Stimulated activated CD4-positive, alpha-beta T cell treated with anti-CD3 and anti-CD28 coated beads, TNF-alpha, amount 100 ng/mL, for 48 hours (primary cell): ENCODE measurements around the gene ATP8A1.
"Not testable (repeated sequence)": the region's sequence is repeated elsewhere in the genome, so short reads cannot be mapped to it uniquely, and the experiment has no call there.

Experiments used
- DNase-seq, 3 donors: peaks; one replicate each; pipeline ENCODE4 v3.0.0-alpha.2; 2020; ENCODE audit warnings: low read depth in 3 of 3

ATP8A1 gene

DNA sequence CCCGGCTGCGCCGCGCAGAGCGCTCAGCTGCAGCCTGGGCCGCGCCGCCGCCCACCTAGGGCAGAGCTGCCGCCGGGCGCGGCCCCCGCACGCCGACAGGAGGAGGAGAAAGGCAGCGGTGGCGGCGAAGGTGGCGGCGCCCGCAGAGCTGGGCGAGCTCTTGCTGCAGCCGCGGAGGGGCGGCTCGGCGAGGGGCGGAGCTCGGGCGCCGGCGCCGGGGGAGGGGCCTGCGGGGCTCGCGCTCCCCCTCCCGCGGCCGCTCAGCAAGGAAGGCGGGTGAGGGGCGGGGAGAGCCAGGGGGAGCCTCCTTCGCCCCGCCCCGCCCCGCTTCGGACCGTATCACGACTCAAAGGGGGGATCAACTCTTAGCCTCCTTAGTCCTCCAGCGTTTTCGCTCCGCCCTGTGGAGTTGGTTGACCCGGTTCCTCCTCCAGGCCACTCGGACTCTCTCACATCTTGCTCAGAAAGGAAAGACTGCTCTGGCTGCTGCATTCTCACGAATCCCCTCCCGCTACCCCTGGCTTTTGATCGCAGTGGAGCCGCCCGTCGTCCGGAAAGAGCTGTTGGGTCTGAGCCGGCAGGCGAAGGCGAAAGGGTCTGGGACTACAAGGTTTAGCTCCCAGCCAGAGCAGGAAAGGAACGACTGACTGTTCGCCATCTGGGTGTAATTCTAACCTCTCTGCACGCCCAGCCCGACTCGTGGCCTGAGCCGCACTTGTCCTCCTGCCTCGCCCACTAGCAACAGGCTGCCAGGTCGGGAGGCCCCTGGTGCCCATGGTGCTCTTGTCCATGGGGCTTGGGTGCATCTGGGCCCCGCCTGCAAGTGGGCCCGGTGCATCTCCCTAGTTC, at the start of gene ATP8A1:
ATP8A1 (minus strand) TSS at position 162 of the 849 bp plus-strand sequence. CDS start 232 bp downstream, outside the sequence.
- peak; percentile 78 to 95 (median 83) for DNase-seq

DNA sequence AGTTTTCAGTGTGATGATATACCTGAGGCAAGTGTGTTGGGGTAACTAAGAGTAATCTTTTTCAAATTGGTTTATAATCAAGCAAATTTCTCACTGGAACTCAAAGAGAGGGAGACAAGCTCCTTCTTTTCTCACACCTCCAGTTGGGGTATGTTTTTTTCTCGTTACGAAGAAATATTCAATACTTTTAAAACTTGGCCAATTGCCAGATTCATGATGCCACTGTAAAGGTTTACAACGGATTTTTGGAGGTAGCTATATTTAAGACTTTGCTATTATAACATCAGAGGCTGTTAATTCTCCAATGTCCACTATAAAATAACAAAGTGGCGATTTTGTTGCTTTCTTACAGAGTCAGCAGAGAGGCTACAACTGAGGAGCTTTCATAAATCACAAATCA, 49.2 kb upstream of the ATP8A1 start:
- DNase-seq = no peak

DNA sequence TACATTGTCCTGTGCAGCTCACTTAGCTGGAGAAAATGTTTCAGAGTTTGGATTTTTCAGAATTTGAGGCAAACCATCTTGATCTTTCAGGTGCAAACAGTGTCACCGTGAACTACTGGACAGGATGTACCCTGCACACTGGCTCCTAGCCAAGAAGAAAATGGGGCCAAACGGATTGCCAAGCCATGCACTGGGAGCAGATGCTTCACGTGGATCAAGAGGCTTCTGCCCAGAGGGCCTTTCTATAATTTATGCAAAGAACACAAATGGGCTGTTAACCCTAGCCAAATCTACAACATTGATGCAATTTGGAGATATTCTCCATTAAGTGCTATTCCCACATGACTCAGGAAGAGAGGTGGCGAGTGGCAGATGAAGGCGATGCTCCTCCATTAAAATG, 46.9 kb upstream of the ATP8A1 start:
- no peak for DNase-seq

DNA sequence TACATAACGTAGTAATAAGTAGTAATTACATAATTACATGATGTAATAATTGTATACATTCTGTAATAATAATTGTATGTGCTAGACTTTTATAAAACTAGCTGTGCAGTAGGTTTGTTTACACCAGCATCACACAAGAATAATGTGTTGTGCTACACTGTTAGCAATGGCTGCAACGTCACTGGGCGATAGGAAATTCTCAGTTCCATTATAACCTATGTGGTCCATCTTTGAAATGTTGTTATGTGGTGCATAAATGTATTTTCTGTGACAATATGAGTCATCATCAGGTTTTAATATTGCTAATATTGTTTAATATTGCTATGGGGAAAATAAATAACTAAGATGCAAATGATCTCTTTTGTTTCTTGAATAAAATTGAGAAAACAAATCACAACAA, 46.0 kb upstream of the ATP8A1 start:
- DNase-seq = no peak

DNA sequence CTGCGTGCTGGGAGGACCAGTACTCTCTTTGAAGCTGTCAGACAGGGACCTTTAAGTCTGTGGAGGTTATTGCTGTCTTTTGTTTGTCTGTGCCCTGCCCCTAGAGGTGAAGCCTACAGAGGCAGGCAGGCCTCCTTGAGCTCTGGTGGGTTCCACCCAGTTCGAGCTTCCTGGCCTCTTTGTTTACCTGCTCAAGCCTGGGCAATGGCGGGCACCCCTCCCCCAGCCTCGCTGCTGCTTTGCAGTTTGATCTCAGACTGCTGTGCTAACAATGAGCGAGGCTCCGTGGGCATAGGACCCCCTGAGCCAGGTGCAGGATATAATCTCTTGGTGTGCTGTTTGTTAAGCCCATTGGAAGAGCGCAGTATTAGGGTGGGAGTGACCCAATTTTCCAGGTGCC, 44.9 kb upstream of the ATP8A1 start:
- DNase-seq = not testable (repeated sequence)

DNA sequence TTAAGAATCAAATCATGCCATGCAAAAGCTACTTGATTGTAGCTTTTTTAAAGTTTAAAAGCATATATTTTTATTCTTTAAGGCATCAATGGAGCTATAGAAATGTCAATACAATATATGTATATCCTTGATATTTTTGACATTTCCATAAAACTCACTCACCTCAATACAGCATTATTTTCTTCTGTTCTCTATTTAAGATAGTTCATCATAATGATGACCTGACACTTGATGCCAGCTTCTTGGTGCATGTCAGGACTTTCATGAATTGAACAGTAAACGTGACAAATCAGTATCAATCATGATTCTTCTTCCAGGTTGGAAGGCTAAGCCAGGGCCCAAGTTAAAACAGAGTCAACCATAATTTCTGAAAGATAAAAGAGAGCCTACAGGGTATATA, 33.6 kb upstream of the ATP8A1 start:
- no peak for DNase-seq

DNA sequence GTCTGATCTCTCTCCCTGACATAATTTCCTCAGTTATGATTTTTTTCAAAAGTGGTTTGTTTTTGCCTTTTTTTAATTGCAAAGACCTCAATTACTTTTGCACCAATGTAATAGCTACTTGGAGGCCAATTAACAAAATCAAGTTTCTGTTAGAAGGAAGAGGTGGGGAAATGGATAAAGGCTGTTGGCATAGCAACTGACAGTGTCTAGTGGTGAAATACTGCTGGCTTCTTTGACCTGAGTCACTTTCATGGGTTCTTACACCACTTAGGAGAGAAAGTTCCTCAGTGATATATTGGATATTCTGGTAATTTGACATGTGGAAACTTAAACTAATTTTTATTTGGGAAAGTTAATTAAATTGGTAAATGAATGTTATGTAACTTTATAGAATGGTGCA, 26.5 kb upstream of the ATP8A1 start:
- DNase-seq = no peak

DNA sequence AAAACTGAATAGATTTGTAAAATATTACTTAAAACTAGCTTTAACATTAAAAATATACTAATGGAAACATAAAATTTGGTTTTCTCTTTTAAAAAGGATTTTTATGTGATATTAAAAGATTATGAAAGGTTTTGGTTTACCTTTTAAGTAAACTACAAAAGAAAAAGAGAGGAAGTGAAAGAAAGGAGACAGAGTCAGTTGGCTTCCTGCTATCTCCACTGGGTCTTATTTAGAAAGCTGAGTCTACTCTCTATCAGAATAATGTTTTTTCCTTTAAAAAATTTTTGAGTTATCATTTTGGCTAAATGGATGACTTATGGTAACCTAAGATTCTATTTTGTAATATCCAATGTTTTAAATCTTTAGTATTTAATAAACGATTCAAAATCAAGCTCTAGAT, 21.6 kb upstream of the ATP8A1 start:
- no peak for DNase-seq

DNA sequence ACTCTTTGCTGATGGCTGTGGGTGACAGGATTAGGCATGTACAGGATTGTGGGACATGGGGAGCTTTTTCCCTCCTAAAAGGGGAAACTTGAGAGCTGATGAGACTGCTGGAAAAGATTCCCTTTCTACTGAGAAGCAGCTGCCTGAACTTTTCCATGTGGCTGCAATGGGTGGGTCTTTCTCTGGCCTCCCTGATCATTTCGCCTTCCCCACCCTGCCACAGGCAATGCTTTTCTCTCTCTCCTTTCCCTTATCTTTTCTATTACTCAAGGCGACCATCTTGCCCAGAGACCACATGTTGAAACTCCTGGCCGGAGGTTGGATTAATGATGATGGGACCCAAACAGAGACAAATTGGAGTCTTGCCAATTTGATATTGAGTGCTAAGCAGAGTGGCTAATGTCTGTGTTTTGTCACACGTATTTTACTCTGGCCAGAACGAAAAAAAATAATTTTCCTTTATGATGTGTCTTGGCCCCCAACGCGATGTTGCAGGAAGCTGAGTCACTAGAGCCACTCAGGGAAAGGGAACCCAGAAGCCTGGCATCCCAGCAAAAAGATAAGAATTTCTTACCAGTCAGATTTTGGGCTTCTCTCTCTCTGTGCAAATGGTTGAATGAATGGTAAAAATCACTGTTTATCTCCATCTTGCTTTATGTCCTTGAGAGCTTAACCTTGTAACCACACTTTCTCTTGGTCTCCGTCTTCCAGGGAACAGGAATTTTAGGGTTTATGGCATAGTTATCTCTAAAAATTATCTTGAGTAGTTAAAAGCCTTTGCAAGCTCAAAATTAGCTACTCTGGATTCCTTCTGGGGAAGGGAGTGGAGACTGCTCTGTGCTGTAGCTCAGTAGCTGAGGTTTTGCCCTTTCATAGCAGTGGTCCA, 19.4 kb upstream of the ATP8A1 start:
- no peak for DNase-seq

DNA sequence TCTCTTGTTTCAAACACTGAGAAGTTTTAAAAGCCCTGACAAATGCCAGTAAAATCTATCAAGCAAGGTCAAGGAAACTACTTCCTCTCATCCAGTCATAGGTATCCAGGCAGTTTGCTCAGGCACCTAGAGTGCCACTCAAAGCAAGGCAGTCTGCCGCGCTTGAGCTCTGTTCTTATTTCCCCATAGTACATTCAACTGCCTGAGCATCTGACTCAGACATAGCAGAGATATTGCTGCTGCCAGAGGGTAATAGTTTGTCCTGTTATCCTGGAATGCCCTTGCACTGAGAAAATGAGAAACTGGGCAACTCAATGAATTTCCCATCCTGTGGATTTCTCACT, 16.1 kb upstream of the ATP8A1 start:
- DNase-seq = no peak

DNA sequence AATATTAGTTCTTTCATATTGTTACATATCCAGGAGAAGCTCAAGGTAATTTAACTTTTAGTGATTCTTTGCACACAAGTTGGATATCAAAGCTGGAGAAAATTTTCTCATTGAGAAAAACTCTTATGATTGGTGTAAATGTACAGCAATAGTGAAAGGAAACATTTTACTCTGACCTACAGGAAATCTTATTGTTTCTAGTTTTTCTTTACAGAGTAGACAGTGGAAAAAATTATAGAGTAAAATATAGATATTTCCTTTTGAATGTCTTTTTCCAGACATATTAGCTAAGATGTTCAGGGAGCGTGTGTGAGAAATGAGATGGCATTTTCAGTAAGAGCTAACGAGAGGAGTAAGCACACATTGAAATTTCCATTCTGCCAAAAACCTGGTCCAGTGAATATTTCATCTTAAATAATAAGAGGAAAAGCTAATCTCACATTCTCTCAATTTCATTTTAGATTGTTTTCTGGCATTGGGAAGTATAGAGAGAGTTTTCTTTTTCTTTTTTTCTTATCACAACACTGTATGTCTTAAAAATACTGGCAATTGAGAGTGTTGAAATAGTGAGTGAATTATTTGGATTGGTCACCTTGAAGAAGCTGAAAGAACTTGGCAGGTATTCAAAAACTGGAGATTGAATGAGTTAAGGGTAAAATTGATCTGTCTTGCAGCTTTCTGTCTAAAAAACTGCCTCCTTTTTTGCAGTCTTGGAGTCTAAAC, 15.6 kb upstream of the ATP8A1 start:
- no peak for DNase-seq

DNA sequence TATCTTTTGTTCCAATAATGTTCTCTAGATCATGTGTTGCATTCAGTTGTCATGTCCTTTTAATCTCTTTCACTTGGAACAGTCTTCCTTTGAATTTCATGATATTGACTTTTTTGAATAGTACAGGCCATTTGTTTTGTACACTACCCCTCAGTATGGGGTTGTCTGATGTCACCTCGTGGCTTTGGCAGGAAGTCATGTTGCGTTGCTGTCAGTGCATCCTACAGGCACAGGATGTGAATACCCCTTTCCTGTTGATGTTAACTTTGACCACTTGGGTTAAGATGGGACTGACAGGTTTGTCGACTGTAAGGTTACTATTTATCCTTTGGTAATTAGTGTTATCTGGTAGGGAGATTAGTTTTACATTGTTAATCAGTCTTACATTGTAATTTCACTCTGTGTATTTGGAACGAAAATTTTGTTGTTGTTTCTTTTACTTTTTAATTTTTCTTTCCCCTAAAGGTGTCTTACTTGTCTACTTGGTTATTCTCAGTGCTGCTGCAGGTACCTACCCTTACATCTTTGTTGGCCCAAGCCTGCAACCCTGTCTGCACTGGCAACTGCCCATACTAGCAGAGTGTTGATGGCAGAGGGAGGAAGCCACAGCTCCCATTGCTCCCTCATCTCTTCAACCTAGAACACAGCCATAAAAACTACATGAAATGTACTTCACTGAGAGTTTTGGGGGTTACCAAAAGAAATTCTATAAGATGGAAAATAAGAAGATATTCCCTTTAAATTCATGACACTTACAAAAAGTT, 14.7 kb upstream of the ATP8A1 start:
- peak in 1 of 3 donors; percentile 9 for DNase-seq

DNA sequence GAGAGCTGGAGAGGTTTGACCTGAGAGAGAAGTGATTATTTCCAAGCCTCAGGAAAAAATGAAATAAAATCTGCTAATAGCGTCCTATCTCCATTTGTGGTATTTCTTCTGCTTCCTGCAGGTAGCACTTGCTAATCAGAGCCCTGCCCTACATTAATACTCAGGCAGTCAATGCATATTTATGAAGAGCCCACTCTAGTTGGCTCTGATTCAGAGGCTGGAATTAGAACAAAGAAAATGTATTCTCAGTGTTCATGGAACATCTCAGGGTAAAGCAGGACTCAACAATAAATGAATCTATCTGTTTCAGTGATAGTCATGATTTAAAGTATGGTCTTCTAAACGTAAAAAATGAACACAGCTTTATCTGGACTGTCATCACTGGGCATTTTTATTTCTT, 1.4 kb upstream of the ATP8A1 start:
- no peak for DNase-seq

DNA sequence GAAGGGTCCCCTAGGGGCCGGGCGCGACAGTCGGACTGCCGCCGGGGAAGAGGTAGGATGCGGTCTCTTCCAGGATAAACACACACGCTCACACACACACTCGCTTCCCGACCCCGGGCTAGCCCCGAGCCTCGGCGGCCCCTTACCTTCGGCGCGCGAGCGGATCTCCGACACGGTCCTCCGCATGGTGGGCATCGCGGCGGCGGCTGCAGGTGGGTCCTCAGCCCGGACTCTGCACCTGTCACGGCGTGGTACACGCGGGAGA, 294 bp downstream of the ATP8A1 start:
- DNase-seq = no peak

DNA sequence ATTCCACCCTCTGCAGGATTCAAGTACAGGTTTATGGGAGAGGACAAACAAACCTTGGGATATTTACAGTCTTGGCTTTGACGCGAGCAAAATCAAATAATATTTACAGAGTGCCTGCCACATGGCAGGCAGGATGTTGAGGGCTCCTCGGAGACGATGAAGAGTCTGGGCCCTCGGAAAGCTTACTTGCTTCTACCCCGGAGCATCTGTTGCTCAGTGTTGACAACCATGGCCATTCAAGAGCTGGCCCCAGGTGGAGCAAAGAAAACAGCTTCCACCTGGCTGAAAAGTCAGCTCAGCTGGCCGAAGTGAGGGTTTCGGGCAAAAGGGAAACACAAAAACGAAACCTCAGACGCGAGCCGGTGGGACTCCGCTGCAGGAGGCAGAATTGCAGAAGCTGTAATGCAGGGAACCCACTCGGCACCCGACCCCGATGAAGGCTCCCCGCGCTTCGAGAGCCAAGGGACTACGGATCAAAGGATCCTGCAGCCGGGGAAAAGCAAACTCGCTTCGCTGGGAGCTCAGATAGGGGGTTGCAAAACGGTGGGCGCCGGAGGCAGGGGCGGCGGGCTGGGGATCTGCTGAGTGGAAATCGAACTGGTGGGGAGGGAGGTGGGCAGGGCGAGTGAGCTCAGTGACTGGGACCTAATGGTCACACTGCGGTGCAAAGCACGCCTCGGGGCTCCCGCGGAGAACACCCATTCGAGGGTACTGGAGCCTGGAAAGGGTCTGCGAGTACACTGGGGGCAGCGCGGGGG, 805 bp downstream of the ATP8A1 start:
- DNase-seq = peak in 1 of 3 donors; percentile 26

DNA sequence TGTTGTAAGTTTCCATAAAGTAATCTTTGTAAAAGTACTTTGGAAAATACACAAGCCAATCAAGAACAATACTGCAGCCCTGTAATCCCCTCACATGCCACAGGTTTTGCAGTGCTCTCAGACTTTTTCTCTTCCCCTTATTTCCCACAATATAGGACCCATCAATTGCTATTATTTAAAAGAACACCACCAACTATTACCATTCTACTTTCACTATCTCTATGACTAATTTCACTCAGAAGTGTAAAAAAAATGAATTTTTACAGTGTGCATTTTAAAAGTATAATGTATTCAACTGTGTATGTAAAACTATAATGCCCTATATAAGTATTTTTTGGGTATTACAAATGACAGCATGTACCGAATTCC, 1.7 kb downstream of the ATP8A1 start:
- DNase-seq = no peak

DNA sequence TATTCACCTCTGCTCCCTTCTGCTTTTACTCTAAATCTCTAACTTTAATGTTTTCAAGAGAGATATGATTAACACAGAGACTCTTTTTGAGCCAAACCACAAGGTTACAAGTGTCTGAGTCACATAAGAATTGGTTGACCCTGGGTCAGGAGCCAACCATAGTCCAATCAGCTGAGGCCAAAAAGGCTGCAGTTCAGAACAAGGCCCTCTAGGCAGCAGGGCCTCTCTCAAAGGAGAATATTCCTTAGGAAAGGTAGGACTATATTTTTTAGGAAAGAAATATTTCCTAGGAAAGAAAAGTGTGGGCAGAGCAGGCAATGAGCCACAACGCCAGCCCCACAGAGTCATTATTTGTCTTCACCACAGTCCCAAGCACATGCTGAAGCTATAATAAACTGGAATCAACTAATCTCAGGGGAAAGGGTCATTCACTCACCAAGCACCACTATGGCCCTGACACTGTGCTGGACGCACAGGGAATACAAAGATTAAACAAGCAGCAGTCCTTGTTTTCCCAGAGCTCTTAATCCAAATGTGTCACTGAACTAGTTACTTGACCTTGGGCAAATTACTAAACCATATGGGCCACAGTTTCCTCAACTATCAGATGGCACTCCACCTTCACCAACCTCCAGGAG, 2.2 kb downstream of the ATP8A1 start:
- DNase-seq = no peak

DNA sequence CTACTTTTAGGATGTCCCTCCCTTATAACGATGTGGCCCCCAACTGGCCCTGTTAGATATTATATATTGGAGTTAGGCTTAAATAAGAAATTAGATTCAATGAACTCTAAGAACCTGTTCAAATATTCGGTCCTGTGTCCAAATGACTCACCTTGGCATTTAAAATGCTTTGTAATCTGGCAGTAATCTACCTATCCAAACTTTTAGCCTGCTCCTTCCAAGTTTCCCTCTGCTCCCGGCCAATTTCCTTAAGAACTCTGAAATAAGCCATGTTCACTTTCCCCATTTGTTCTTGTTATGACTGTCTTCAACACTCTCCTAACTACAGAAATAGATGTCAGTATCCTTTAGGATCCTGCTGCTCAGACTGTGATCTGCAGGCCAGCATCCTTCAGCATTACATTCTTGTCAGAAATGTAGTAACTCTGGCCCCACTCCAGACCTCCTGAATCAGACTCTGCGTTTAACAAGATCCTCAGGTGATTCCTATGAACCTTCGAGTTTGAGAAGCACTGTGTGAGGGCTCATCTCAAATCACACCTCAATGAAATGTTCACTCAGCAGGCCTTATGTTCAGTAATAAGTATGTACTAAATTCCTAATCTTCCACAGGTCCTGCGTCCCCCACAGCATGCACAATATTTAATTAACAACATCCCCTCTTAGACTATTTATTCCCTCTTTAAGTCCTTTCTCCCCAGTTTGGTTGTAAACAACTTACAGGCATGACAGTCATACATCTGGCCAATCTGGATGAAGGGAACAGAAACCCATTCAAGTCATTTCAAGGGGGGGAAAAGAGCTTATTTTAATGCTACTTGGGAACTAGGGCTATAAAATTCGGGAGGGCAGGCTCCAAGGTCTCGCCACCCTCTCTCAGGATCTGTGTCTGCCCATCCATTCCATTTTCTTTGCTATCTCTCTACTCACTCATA, 3.0 kb downstream of the ATP8A1 start:
- DNase-seq = no peak

DNA sequence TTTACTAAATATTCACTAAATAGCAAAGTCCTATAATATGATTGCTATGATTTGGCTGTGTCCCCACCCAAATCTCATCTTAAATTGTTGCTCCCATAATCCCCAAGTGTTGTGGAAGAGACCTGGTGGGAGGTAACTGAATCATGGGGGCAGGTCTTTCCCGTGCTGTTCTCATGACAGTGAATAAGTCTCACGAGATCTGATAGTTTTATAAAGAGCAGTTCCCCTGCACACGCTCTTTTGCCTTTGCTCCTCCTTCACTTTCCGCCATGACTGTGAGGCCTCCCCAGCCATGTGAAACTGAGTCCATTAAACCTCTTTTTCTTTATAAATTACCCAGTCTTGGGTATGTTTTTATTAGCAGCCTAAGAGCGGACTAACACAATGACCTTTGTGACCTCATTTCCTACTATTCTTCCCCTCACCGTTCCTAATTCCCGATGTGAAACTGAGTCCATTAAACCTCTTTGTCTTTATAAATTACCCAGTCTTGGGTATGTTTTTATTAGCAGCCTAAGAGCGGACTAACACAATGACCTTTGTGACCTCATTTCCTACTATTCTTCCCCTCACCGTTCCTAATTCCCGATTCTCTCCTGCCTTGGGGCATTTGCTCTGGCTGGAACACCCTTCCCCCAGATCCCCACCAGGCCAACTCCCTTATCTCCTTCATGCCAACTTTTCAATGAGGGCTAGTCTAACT, 4.2 kb downstream of the ATP8A1 start:
- not testable (repeated sequence) for DNase-seq
